Brain microvascular endothelial cell (primary cell): Measurements from ENCODE around the gene LNX2.
A peak's percentile ranks its signal among the peaks of the same experiment; 100 is the strongest.

Experiments
- DNase-seq: peaks from one replicate; pipeline ENCODE4 v3.0.0-alpha.2; 2020
- H3K27ac ChIP-seq: fragments of 250-450 bp; sonication (Bioruptor Pico); 2 replicates; pipeline ENCODE4 v1.5.1; 2020; ENCODE audit warnings: mild to moderate bottlenecking, moderate library complexity
- H3K27me3 ChIP-seq: fragments of 250-450 bp; sonication (Bioruptor Pico); replicated peaks from 2 replicates; pipeline ENCODE4 v1.5.1; 2020; ENCODE audit warnings: mild to moderate bottlenecking
- H3K36me3 ChIP-seq: fragments of 250-450 bp; sonication (Bioruptor Pico); replicated peaks from 2 replicates; pipeline ENCODE4 v1.5.1; 2020; ENCODE audit warnings: mild to moderate bottlenecking
- H3K4me3 ChIP-seq: 2 replicates; pipeline ENCODE4 v1.5.1; 2011; ENCODE audit warnings: low read depth, mild to moderate bottlenecking, control low read depth, low read length, moderate library complexity
- in situ Hi-C: cut with HindIII; loops from 2 replicates; pipeline ENCODE4 v1.10.0; 2017; ENCODE audit warnings: low sequenced_read_pairs, low pct_ligation_motif_present
- TF ChIP-seq, protein P1 (sequence below): IDR thresholded peaks from 2 replicates; pipeline ENCODE4 v1.5.1; 2011; ENCODE audit warnings: low read depth, mild to moderate bottlenecking, moderate library complexity, low read length, control low read depth, inconsistent platforms; ENCODE audit errors: missing control alignments

LNX2 gene

GRCh38 chr13:27572234-27572901 is 48.0 kb downstream of the LNX2 start:
- TF ChIP-seq, protein P1, sequence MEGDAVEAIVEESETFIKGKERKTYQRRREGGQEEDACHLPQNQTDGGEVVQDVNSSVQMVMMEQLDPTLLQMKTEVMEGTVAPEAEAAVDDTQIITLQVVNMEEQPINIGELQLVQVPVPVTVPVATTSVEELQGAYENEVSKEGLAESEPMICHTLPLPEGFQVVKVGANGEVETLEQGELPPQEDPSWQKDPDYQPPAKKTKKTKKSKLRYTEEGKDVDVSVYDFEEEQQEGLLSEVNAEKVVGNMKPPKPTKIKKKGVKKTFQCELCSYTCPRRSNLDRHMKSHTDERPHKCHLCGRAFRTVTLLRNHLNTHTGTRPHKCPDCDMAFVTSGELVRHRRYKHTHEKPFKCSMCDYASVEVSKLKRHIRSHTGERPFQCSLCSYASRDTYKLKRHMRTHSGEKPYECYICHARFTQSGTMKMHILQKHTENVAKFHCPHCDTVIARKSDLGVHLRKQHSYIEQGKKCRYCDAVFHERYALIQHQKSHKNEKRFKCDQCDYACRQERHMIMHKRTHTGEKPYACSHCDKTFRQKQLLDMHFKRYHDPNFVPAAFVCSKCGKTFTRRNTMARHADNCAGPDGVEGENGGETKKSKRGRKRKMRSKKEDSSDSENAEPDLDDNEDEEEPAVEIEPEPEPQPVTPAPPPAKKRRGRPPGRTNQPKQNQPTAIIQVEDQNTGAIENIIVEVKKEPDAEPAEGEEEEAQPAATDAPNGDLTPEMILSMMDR: no peak
- Histone ChIP-seq H3K27me3 (no peaks in the 10 kb centered on the region), H3K27ac (peak overlapping the region; percentile 86), H3K4me3 (no peak overlapping the region), H3K36me3 (peaks cover 2% of the 10 kb centered on the region)
- in situ Hi-C loops: no loop called here
- DNase-seq: no peak

DNA sequence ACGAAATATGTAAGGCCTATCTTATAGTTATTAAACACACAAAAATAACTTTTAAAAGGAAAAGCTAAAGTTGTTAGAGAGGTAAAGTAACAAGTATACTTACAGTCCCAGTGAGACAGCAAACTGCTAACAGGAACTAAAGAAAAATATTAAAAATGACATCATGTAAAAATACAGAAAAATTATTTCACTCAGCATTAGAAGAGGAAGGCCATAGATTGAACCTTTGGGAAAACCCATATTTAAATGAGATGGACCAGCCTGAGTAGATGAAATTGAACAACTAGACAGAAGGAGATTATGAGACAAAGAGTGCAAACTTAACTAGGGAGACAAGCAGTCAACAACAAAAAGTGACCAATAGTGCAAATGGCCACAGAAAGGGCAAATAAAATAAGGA is 49.4 kb downstream of the LNX2 start:
- Histone ChIP-seq H3K27ac (no peak overlapping the region), H3K36me3 (peaks cover 2% of the 10 kb centered on the region), H3K4me3 (no peak overlapping the region), H3K27me3 (no peaks in the 10 kb centered on the region)
- in situ Hi-C loops: no loop called here
- no peak for DNase-seq
- TF ChIP-seq, protein P1: no peak

- TF ChIP-seq, protein P1: no peak
- peaks cover 2% of the 10 kb centered on the region for H3K36me3 ChIP-seq
- in situ Hi-C loops: no loop called here
- no peak for DNase-seq
- no peak overlapping the region for H3K27ac ChIP-seq
- no peaks in the 10 kb centered on the region for H3K27me3 ChIP-seq
- no peak overlapping the region for H3K4me3 ChIP-seq
Measured at GRCh38 chr13:27569405-27569804, 50.9 kb downstream of the LNX2 start.

DNA sequence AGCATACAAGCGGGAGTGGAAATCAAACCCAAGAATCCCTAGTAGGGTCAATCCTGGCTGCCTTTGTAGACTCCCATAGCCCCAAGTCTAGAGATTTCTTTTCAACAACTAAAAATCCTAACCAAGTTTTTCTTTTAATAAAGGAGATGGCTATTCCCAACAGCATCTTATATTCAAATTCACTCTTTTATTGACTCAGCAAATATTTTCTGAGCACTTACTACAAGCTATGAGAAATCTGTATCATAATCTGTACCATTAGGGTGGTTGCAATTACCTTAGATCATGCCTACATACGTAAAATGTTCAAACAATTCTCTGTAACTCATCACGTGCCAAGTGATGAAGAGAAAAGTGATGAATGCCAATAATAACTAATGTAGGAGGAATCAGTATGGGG is 54.5 kb downstream of the LNX2 start:
- no peak overlapping the region for H3K27ac ChIP-seq
- TF ChIP-seq, protein P1: no peak
- H3K4me3 ChIP-seq: no peak overlapping the region
- no peak for DNase-seq
- no peaks in the 10 kb centered on the region for H3K27me3 ChIP-seq
- in situ Hi-C loops: no loop called here
- H3K36me3 ChIP-seq: peaks cover 5% of the 10 kb centered on the region

DNA sequence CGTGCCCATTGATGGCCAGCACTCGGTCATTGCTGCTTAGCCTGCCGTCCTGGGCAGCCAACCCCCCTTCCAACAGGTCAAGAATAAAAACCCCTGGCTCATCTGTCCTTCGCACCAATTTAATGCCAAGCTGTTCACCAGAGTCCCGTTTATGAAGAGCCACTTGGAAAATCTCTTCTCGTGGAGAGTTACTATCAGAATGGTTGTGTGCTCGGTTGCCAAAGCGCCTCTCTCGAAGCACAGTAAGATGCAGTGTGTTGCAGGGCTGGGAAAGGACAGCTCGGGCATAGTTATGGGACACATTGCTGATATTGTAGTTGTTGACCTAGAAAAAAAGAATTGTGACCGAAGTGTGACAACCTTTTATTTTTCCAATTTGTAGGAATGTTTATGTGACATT is 57.9 kb downstream of the LNX2 start:
- Histone ChIP-seq H3K27me3 (no peaks in the 10 kb centered on the region), H3K27ac (no peak overlapping the region), H3K36me3 (peaks cover 4% of the 10 kb centered on the region), H3K4me3 (no peak overlapping the region)
- TF ChIP-seq, protein P1: no peak
- no peak for DNase-seq
- in situ Hi-C loops: no loop called here

GRCh38 chr13:27559719-27560118 is 60.6 kb downstream of the LNX2 start:
- in situ Hi-C loops: no loop called here
- H3K27me3 ChIP-seq: no peaks in the 10 kb centered on the region
- no peak for DNase-seq

More at GRCh38 chr13:27559719-27560118, 60.6 kb downstream of the LNX2 start:
- TF ChIP-seq, protein P1: no peak
- Histone ChIP-seq H3K27ac (no peak overlapping the region), H3K4me3 (no peak overlapping the region), H3K36me3 (peaks cover 5% of the 10 kb centered on the region)
